Effector memory CD8-positive, alpha-beta T cell (primary cell): ENCODE measurements around the gene ADNP2.
"Not testable (repeated sequence)": the region's sequence is repeated elsewhere in the genome, so short reads cannot be mapped to it uniquely, and the experiment has no call there.

Experiments
- ATAC-seq: fragments of 150-1000 bp; cut with Tn5 transposase; replicated peaks from 2 replicates; pipeline ENCODE4 v1.10.0; 2021; ENCODE audit warnings: mild to moderate bottlenecking, moderate library complexity
- DNase-seq, 3 experiments: peaks; one replicate each; pipeline ENCODE4 v3.0.0; 2021
- H3K27ac Mint-ChIP-seq, 2 donors: one replicate each; pipeline ENCODE4 v1.8.0; 2022; ENCODE audit warnings: mild to moderate bottlenecking in 2 of 2, mixed read lengths in 2 of 2, moderate library complexity in 2 of 2
- H3K27me3 Mint-ChIP-seq, 2 donors: one replicate each; pipeline ENCODE4 v1.8.0; 2022; ENCODE audit warnings: mixed read lengths in 2 of 2
- H3K36me3 Mint-ChIP-seq: one replicate; pipeline ENCODE4 v1.8.0; 2022; ENCODE audit warnings: mild to moderate bottlenecking, moderate library complexity, mixed read lengths; ENCODE audit not compliant: insufficient read depth
- H3K4me1 Mint-ChIP-seq, 2 donors: one replicate each; pipeline ENCODE4 v1.8.0; 2022; ENCODE audit warnings: low read depth in 2 of 2, mixed read lengths in 2 of 2
- H3K4me3 Mint-ChIP-seq, 2 donors: one replicate each; pipeline ENCODE4 v1.8.0; 2022; ENCODE audit warnings: mild to moderate bottlenecking in 2 of 2, mixed read lengths in 2 of 2, moderate library complexity in 2 of 2
- H3K9me3 Mint-ChIP-seq, 2 donors: one replicate each; pipeline ENCODE4 v1.8.0; 2022; ENCODE audit warnings: mixed read lengths in 2 of 2

The ADNP2 gene

GRCh38 chr18:80161781-80162417 is 52.8 kb downstream of the ADNP2 start:
- peaks cover 20 to 37% of the 10 kb centered on the region in 2 donors for H3K27me3 Mint-ChIP-seq
- ATAC-seq (no peak), DNase-seq (no peak)
- H3K9me3 Mint-ChIP-seq, result peaks cover 7 to 17% of the 10 kb centered on the region in 2 donors
- peaks cover 8% of the 10 kb centered on the region for H3K36me3 Mint-ChIP-seq
- no peak overlapping the region for H3K4me3 Mint-ChIP-seq
- peaks cover 0 to 1% of the 10 kb centered on the region in 2 donors for H3K4me1 Mint-ChIP-seq
- no peak overlapping the region for H3K27ac Mint-ChIP-seq

- peaks cover 8% of the 10 kb centered on the region for H3K36me3 Mint-ChIP-seq
- ATAC-seq (no peak), DNase-seq (no peak)
- peaks cover 7 to 17% of the 10 kb centered on the region in 2 donors for H3K9me3 Mint-ChIP-seq
- H3K4me3 Mint-ChIP-seq, result no peak overlapping the region
- peaks cover 20 to 45% of the 10 kb centered on the region in 2 donors for H3K27me3 Mint-ChIP-seq
- peaks cover 0 to 1% of the 10 kb centered on the region in 2 donors for H3K4me1 Mint-ChIP-seq
- H3K27ac Mint-ChIP-seq, result no peak overlapping the region
Measured at GRCh38 chr18:80163183-80163582, 54.1 kb downstream of the ADNP2 start.

GRCh38 chr18:80164727-80165355 is 55.8 kb downstream of the ADNP2 start:
- Mint-ChIP-seq H3K27me3 (peaks cover 20 to 53% of the 10 kb centered on the region in 2 donors), H3K9me3 (peaks cover 7 to 17% of the 10 kb centered on the region in 2 donors)
- not testable (repeated sequence) for H3K27ac Mint-ChIP-seq, H3K36me3 Mint-ChIP-seq, DNase-seq, ATAC-seq, H3K4me3 Mint-ChIP-seq, H3K4me1 Mint-ChIP-seq

- Mint-ChIP-seq H3K4me1 (peaks cover 3 to 4% of the 10 kb centered on the region in 2 donors), H3K4me3 (no peak overlapping the region), H3K27me3 (peaks cover 21 to 54% of the 10 kb centered on the region in 2 donors), H3K27ac (no peak overlapping the region), H3K36me3 (peaks cover 7% of the 10 kb centered on the region), H3K9me3 (peaks cover 7 to 17% of the 10 kb centered on the region in 2 donors)
- DNase-seq, result no peak
- ATAC-seq, result no peak
Measured at GRCh38 chr18:80166240-80166639, 57.2 kb downstream of the ADNP2 start.

- ATAC-seq, result no peak
- Mint-ChIP-seq H3K27ac (no peak overlapping the region), H3K36me3 (peaks cover 8% of the 10 kb centered on the region), H3K27me3 (peaks cover 26 to 54% of the 10 kb centered on the region in 2 donors), H3K4me1 (peaks cover 8 to 9% of the 10 kb centered on the region in 2 donors), H3K4me3 (no peak overlapping the region), H3K9me3 (peaks cover 7 to 17% of the 10 kb centered on the region in 2 donors)
- no peak for DNase-seq
Measured at GRCh38 chr18:80166725-80167124, 57.7 kb downstream of the ADNP2 start.

- Mint-ChIP-seq H3K36me3 (peaks cover 8% of the 10 kb centered on the region), H3K4me1 (peaks cover 14 to 15% of the 10 kb centered on the region in 2 donors), H3K27me3 (peaks cover 25 to 51% of the 10 kb centered on the region in 2 donors), H3K9me3 (peaks cover 7 to 17% of the 10 kb centered on the region in 2 donors), H3K4me3 (no peak overlapping the region), H3K27ac (no peak overlapping the region)
- ATAC-seq (no peak), DNase-seq (no peak)
Measured at GRCh38 chr18:80167331-80167730, 58.3 kb downstream of the ADNP2 start.

- no peak for DNase-seq
- peaks cover 21 to 45% of the 10 kb centered on the region in 2 donors for H3K27me3 Mint-ChIP-seq
- H3K9me3 Mint-ChIP-seq, result peaks cover 7 to 17% of the 10 kb centered on the region in 2 donors
- no peak overlapping the region for H3K27ac Mint-ChIP-seq
- peaks cover 8% of the 10 kb centered on the region for H3K36me3 Mint-ChIP-seq
- H3K4me1 Mint-ChIP-seq, result peaks cover 14 to 16% of the 10 kb centered on the region in 2 donors
- ATAC-seq, result no peak
- H3K4me3 Mint-ChIP-seq, result no peak overlapping the region
Measured at GRCh38 chr18:80167931-80168330, 58.9 kb downstream of the ADNP2 start.

GRCh38 chr18:80168346-80168745 is 59.3 kb downstream of the ADNP2 start:
- DNase-seq, result no peak
- peaks cover 21 to 40% of the 10 kb centered on the region in 2 donors for H3K27me3 Mint-ChIP-seq
- H3K4me3 Mint-ChIP-seq, result no peak overlapping the region
- peaks cover 14 to 16% of the 10 kb centered on the region in 2 donors for H3K4me1 Mint-ChIP-seq
- peaks cover 7% of the 10 kb centered on the region for H3K36me3 Mint-ChIP-seq
- no peak for ATAC-seq
- peaks cover 7 to 17% of the 10 kb centered on the region in 2 donors for H3K9me3 Mint-ChIP-seq
- H3K27ac Mint-ChIP-seq, result no peak overlapping the region

- Mint-ChIP-seq H3K27me3 (peaks cover 16 to 39% of the 10 kb centered on the region in 2 donors), H3K9me3 (peaks cover 7 to 16% of the 10 kb centered on the region in 2 donors), H3K4me3 (no peak overlapping the region), H3K27ac (no peak overlapping the region), H3K4me1 (peaks cover 14 to 16% of the 10 kb centered on the region in 2 donors), H3K36me3 (peaks cover 4% of the 10 kb centered on the region)
- ATAC-seq (no peak), DNase-seq (no peak)
Measured at GRCh38 chr18:80168982-80169381, 59.9 kb downstream of the ADNP2 start.

GRCh38 chr18:80169607-80170006 is 60.5 kb downstream of the ADNP2 start:
- H3K27me3 Mint-ChIP-seq, result peaks cover 10 to 39% of the 10 kb centered on the region in 2 donors
- no peak overlapping the region for H3K4me3 Mint-ChIP-seq
- no peak for DNase-seq
- no peak overlapping the region for H3K27ac Mint-ChIP-seq
- peaks cover 14 to 16% of the 10 kb centered on the region in 2 donors for H3K4me1 Mint-ChIP-seq
- peaks cover 4% of the 10 kb centered on the region for H3K36me3 Mint-ChIP-seq
- H3K9me3 Mint-ChIP-seq, result peaks cover 5 to 9% of the 10 kb centered on the region in 2 donors
- ATAC-seq, result no peak

- Mint-ChIP-seq H3K27me3 (peaks cover 7 to 39% of the 10 kb centered on the region in 2 donors), H3K9me3 (peaks cover under 1 to 2% of the 10 kb centered on the region in 2 donors), H3K4me1 (peaks cover 21 to 24% of the 10 kb centered on the region in 2 donors), H3K4me3 (peak overlapping the region in 1 of 2 donors; percentile 7), H3K36me3 (peaks cover 13% of the 10 kb centered on the region), H3K27ac (no peak overlapping the region)
- ATAC-seq (no peak), DNase-seq (no peak)
Measured at GRCh38 chr18:80170395-80171053, 61.5 kb downstream of the ADNP2 start.

- H3K36me3 Mint-ChIP-seq, result peaks cover 16% of the 10 kb centered on the region
- H3K27me3 Mint-ChIP-seq, result peaks cover 7 to 39% of the 10 kb centered on the region in 2 donors
- no peaks in the 10 kb centered on the region for H3K9me3 Mint-ChIP-seq
- peaks cover 27 to 32% of the 10 kb centered on the region in 2 donors for H3K4me1 Mint-ChIP-seq
- peak overlapping the region; percentile 13 to 80 for H3K27ac Mint-ChIP-seq
- H3K4me3 Mint-ChIP-seq, result peak overlapping the region; percentile 7 to 52
- no peak for ATAC-seq
- peak; percentile 58 to 70 (median 58) for DNase-seq
Measured at GRCh38 chr18:80171054-80171872, 62.2 kb downstream of the ADNP2 start.

- Mint-ChIP-seq H3K9me3 (no peaks in the 10 kb centered on the region), H3K36me3 (peaks cover 18% of the 10 kb centered on the region), H3K27ac (peak overlapping the region; percentile 13 to 80), H3K27me3 (peaks cover 7 to 32% of the 10 kb centered on the region in 2 donors), H3K4me1 (peaks cover 31 to 35% of the 10 kb centered on the region in 2 donors), H3K4me3 (peak overlapping the region; percentile 7 to 52)
- peak; percentile 37 for ATAC-seq
- peak; percentile 18 to 54 (median 27) for DNase-seq
Measured at GRCh38 chr18:80172056-80172455, 63.0 kb downstream of the ADNP2 start.
